Neural progenitor cell (in vitro differentiated cells): ENCODE data around the gene RPL7A. TPM values are rescaled to one million over a fixed set of nuclear protein-coding genes. Genes with fewer than 3 reads are reported as not detected.
A peak's percentile ranks its signal among the peaks of the same experiment; 100 is the strongest.

Experiments used
- DNase-seq: peaks from one replicate; pipeline ENCODE4 v3.0.0-alpha.2; 2016; ENCODE audit warnings: low spot score
- H2AFZ ChIP-seq: fragments of 200-600 bp; sonication (generic); replicated peaks from 2 replicates; pipeline ENCODE4 v1.6.1; 2016; ENCODE audit warnings: antibody characterized with exemption
- H3F3A ChIP-seq: fragments of 200-600 bp; sonication (generic); 2 replicates; pipeline ENCODE4 v1.6.1; 2016; ENCODE audit warnings: antibody characterized with exemption, low read depth
- H3K27ac ChIP-seq: fragments of 200-600 bp; sonication (generic); 2 replicates; pipeline ENCODE4 v1.5.1; 2016; ENCODE audit warnings: mild to moderate bottlenecking
- H3K27me3 ChIP-seq: fragments of 200-600 bp; sonication (generic); 2 replicates; pipeline ENCODE4 v1.6.1; 2016; ENCODE audit warnings: mild to moderate bottlenecking, moderate library complexity
- H3K36me3 ChIP-seq: fragments of 200-600 bp; sonication (generic); 2 replicates; pipeline ENCODE4 v1.5.1; 2016
- H3K4me1 ChIP-seq: fragments of 200-600 bp; sonication (generic); 2 replicates; pipeline ENCODE4 v1.6.1; 2016; ENCODE audit warnings: mixed run types
- H3K4me2 ChIP-seq: fragments of 200-600 bp; sonication (generic); 2 replicates; pipeline ENCODE4 v1.6.1; 2016
- H3K4me3 ChIP-seq: fragments of 200-600 bp; sonication (generic); 2 replicates; pipeline ENCODE4 v1.5.1; 2016
- H3K79me2 ChIP-seq: fragments of 200-600 bp; sonication (generic); 2 replicates; pipeline ENCODE4 v1.6.1; 2016; ENCODE audit warnings: low read depth
- H3K9ac ChIP-seq: fragments of 200-600 bp; sonication (generic); 2 replicates; pipeline ENCODE4 v1.6.1; 2016
- H3K9me3 ChIP-seq: fragments of 200-600 bp; sonication (generic); 2 replicates; pipeline ENCODE4 v1.5.1; 2016; ENCODE audit warnings: low read depth
- H4K20me1 ChIP-seq: fragments of 200-600 bp; sonication (generic); 2 replicates; pipeline ENCODE4 v1.6.1; 2016; ENCODE audit warnings: low read depth
- H3K27ac Mint-ChIP-seq: 3 replicates; pipeline ENCODE4 v1.8.0; 2021; ENCODE audit warnings: mixed read lengths
- H3K27me3 Mint-ChIP-seq: 2 replicates; pipeline ENCODE4 v1.8.0; 2022; ENCODE audit warnings: low read depth, mild to moderate bottlenecking, inconsistent platforms, moderate library complexity, mixed read lengths; ENCODE audit not compliant: insufficient read depth
- H3K36me3 Mint-ChIP-seq: 3 replicates; pipeline ENCODE4 v1.8.0; 2021; ENCODE audit warnings: mixed read lengths
- H3K4me1 Mint-ChIP-seq: 3 replicates; pipeline ENCODE4 v1.8.0; 2021; ENCODE audit warnings: mixed read lengths
- H3K4me3 Mint-ChIP-seq: 3 replicates; pipeline ENCODE4 v1.8.0; 2021; ENCODE audit warnings: mild to moderate bottlenecking, moderate library complexity, mixed read lengths
- H3K9me3 Mint-ChIP-seq: 3 replicates; pipeline ENCODE4 v1.8.0; 2020; ENCODE audit warnings: mixed read lengths
- EZH2 ChIP-seq: fragments of 200-600 bp; sonication (generic); IDR thresholded peaks from 2 replicates; pipeline ENCODE4 v1.6.1; 2017; ENCODE audit warnings: antibody characterized with exemption, mild to moderate bottlenecking, moderate library complexity
- EZH2phosphoT487 ChIP-seq: fragments of 200-600 bp; sonication (generic); IDR thresholded peaks from 2 replicates; pipeline ENCODE4 v1.6.1; 2017; ENCODE audit warnings: antibody characterized with exemption
- total RNA-seq: library from RNA; depleted of rRNA; stranded (reverse); fragments of >200 nt; gene quantifications from 2 replicates; pipeline ENCODE4 v1.2.3, GENCODE V29; 2015; ENCODE audit warnings: low replicate concordance
- TF ChIP-seq, protein P1 (sequence below): fragments of 200-600 bp; sonication (generic); IDR thresholded peaks from 2 replicates; pipeline ENCODE4 v1.5.1; 2017; ENCODE audit warnings: antibody characterized with exemption, mild to moderate bottlenecking

RPL7A gene
- total RNA-seq, 1 donor from 2014 or later, result 3,449 TPM

DNA sequence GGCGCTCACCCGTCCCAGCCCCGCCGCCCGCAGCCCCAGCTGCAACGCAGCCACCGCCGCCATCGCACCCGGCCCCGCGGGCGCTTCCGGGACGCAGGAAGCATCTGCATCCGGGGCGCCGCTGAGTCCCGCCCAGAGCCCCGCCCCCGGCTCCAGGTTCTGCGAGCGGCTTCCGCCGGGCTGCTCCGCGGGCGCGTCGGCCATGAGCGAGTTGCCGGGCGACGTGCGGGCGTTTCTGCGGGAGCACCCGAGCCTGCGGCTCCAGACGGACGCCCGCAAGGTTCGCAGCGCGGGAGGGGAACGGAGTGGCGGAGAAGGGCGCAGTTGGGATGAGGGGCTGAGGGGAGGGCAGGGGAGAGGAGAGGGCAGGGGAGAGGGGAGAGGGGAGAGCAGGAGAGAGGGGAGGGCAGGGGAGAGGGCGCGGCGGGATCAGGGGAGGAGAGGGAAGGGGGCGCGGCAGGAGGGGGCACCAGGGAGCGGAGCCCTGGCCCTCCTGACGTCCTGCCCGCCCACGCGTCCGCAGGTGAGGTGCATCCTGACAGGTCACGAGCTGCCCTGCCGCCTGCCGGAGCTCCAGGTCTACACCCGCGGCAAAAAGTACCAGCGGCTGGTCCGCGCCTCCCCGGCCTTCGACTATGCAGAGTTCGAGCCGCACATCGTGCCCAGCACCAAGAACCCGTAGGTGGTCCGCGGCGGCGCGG, 8.5 kb downstream of the RPL7A start, which contains the start of the genes SURF1 and SURF2:
SURF1 (minus strand) TSS at position 97 of the 701 bp plus-strand sequence; CDS start at position 63, 34 bp downstream.
SURF2 (plus strand) TSS at position 160 of the 701 bp plus-strand sequence; CDS start at position 203, 43 bp downstream.
- peak; percentile 95 for DNase-seq
- H3K9me3 ChIP-seq, result no peaks in the 10 kb centered on the region
- peak within 1 kb of the TSS; percentile 93 for H3K4me3 Mint-ChIP-seq
- no peaks in the 10 kb centered on the region for H3K27me3 ChIP-seq
- peak within 1 kb of the TSS; percentile 84 for H3K9ac ChIP-seq
- H4K20me1 ChIP-seq, result peaks cover 64% of the 10 kb centered on the region
- H3K79me2 ChIP-seq, result peaks cover 33% of the 10 kb centered on the region
- H3K4me1 Mint-ChIP-seq, result peaks cover 13% of the 10 kb centered on the region
- peaks cover 20% of the 10 kb centered on the region for H3K36me3 Mint-ChIP-seq
- H3F3A ChIP-seq, result peaks cover 38% of the 10 kb centered on the region
- peak within 1 kb of the TSS; percentile 46 for H3K27ac Mint-ChIP-seq
- H3K4me3 ChIP-seq, result peak within 1 kb of the TSS; percentile 88
- peak within 1 kb of the TSS; percentile 77 for H3K4me2 ChIP-seq
- no peak for TF ChIP-seq EZH2phosphoT487
- no peak for TF ChIP-seq EZH2
- TF ChIP-seq, protein P1, sequence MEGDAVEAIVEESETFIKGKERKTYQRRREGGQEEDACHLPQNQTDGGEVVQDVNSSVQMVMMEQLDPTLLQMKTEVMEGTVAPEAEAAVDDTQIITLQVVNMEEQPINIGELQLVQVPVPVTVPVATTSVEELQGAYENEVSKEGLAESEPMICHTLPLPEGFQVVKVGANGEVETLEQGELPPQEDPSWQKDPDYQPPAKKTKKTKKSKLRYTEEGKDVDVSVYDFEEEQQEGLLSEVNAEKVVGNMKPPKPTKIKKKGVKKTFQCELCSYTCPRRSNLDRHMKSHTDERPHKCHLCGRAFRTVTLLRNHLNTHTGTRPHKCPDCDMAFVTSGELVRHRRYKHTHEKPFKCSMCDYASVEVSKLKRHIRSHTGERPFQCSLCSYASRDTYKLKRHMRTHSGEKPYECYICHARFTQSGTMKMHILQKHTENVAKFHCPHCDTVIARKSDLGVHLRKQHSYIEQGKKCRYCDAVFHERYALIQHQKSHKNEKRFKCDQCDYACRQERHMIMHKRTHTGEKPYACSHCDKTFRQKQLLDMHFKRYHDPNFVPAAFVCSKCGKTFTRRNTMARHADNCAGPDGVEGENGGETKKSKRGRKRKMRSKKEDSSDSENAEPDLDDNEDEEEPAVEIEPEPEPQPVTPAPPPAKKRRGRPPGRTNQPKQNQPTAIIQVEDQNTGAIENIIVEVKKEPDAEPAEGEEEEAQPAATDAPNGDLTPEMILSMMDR, result no peak
- H3K27me3 Mint-ChIP-seq, result peaks cover 3% of the 10 kb centered on the region
- H3K36me3 ChIP-seq, result no peaks in the 10 kb centered on the region
- H3K9me3 Mint-ChIP-seq, result no peaks in the 10 kb centered on the region
- H2AFZ ChIP-seq, result no peak within 1 kb of the TSS
- peaks cover 11% of the 10 kb centered on the region for H3K4me1 ChIP-seq
- H3K27ac ChIP-seq, result no peak within 1 kb of the TSS

DNA sequence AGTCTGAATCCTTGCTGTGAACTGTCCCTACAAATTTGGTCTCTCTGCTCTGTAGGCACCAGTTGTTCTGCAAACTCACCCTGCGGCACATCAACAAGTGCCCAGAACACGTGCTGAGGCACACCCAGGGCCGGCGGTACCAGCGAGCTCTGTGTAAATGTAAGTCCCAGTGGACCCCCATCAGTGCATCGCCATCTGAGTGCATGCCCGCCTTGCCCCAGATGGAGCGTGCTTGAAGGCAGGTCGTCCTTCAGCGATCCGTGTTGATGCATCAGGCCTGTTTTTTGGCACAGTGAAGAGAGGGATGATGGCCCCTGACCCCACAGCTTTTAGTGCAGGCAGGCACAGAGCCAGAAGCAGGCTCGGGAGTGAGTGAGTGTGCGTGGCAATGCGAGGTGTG, 9.6 kb downstream of the RPL7A start:
- peaks cover 13% of the 10 kb centered on the region for H3K4me1 Mint-ChIP-seq
- no peak overlapping the region for H3K27ac Mint-ChIP-seq
- no peak for DNase-seq
- Histone ChIP-seq H3K79me2 (peaks cover 33% of the 10 kb centered on the region), H3K9me3 (no peaks in the 10 kb centered on the region), H3K36me3 (no peaks in the 10 kb centered on the region), H3K27ac (no peak overlapping the region), H3F3A (peaks cover 27% of the 10 kb centered on the region), H2AFZ (no peak overlapping the region), H3K4me1 (peaks cover 11% of the 10 kb centered on the region), H3K9ac (no peak overlapping the region), H4K20me1 (peaks cover 55% of the 10 kb centered on the region), H3K4me3 (peak overlapping the region; percentile 88), H3K27me3 (no peaks in the 10 kb centered on the region), H3K4me2 (peak overlapping the region; percentile 77)
- peak overlapping the region; percentile 85 for H3K4me3 Mint-ChIP-seq
- H3K9me3 Mint-ChIP-seq, result no peaks in the 10 kb centered on the region
- H3K36me3 Mint-ChIP-seq, result peaks cover 23% of the 10 kb centered on the region
- peaks cover 3% of the 10 kb centered on the region for H3K27me3 Mint-ChIP-seq
- no peak for TF ChIP-seq EZH2
- TF ChIP-seq, protein P1, result no peak
- no peak for TF ChIP-seq EZH2phosphoT487

DNA sequence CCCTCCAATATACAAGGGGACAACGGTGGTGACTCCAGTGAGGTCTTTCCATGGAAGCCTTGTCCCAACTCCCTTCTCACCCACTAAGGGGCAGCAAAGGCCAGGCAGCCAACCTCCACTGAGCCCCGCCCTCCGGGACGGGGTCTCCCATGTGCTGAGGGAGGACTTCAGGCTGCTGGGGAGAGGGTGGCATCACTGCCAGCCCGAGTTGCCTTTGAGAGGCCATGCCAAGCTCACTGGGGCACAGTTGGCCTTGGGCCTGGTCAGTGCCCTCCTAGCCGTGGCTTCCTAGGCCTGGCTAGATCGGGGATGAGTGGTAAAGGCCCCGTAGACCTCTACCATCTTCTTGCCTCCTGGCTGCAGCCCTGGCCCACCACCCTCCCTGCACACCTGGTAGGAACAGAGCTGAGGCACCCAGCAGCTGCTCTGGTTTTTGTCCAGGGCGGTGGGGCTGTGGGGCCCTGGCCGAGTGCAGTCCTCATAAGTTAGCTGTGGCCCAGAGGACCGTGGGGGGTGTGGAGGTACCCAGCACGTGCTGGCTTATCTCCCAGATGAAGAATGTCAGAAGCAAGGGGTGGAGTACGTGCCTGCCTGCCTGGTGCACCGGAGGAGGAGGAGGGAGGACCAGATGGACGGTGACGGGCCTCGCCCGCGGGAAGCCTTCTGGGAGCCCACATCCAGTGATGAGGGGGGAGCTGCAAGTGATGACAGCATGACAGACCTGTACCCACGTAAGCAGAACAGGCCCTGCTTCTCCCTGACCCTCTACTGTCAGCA, 11.6 kb downstream of the RPL7A start:
- Mint-ChIP-seq H3K9me3 (no peaks in the 10 kb centered on the region), H3K36me3 (peaks cover 26% of the 10 kb centered on the region), H3K27me3 (peaks cover 7% of the 10 kb centered on the region), H3K4me3 (no peak overlapping the region), H3K4me1 (peaks cover 12% of the 10 kb centered on the region), H3K27ac (no peak overlapping the region)
- Histone ChIP-seq H3K9me3 (no peaks in the 10 kb centered on the region), H3K79me2 (peaks cover 32% of the 10 kb centered on the region), H3K27me3 (no peaks in the 10 kb centered on the region), H3F3A (peaks cover 9% of the 10 kb centered on the region), H3K9ac (no peak overlapping the region), H3K4me2 (no peak overlapping the region), H4K20me1 (peaks cover 55% of the 10 kb centered on the region), H3K4me3 (no peak overlapping the region), H2AFZ (no peak overlapping the region), H3K36me3 (no peaks in the 10 kb centered on the region), H3K4me1 (peaks cover 11% of the 10 kb centered on the region), H3K27ac (no peak overlapping the region)
- TF ChIP-seq, protein P1, result peak; percentile 52
- no peak for TF ChIP-seq EZH2
- DNase-seq, result peak; percentile 66
